ENCODE measurements around the gene CAPN1. TPM values are rescaled to one million over a fixed set of nuclear protein-coding genes. Genes with fewer than 3 reads are reported as not detected.
A peak's percentile ranks its signal among the peaks of the same experiment; 100 is the strongest.

Gene CAPN1
- total and polyA plus RNA-seq, 8 donors = 103 to 144 (median 108) TPM

- H3K4me3 ChIP-seq = no peak overlapping the region
- TF ChIP-seq, protein P1, sequence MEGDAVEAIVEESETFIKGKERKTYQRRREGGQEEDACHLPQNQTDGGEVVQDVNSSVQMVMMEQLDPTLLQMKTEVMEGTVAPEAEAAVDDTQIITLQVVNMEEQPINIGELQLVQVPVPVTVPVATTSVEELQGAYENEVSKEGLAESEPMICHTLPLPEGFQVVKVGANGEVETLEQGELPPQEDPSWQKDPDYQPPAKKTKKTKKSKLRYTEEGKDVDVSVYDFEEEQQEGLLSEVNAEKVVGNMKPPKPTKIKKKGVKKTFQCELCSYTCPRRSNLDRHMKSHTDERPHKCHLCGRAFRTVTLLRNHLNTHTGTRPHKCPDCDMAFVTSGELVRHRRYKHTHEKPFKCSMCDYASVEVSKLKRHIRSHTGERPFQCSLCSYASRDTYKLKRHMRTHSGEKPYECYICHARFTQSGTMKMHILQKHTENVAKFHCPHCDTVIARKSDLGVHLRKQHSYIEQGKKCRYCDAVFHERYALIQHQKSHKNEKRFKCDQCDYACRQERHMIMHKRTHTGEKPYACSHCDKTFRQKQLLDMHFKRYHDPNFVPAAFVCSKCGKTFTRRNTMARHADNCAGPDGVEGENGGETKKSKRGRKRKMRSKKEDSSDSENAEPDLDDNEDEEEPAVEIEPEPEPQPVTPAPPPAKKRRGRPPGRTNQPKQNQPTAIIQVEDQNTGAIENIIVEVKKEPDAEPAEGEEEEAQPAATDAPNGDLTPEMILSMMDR (IDR thresholded peaks at IDR 0.05) = no peak
- H3K27ac ChIP-seq = no peak overlapping the region
- intact Hi-C loops (cut with DNase I) = loop anchor here in 1 of 3 donors (10.0 kb wide), 1 partner anchor 319 kb away; no protein-coding TSS in a partner anchor
- no peaks in the 10 kb centered on the region for H3K4me1 ChIP-seq
- peak in 1 of 6 donors; percentile 19 for DNase-seq
- ATAC-seq = no peak
- 85 to 90% methylated on average over 23 to 24 of the region's 24 CpGs for WGBS, 2 donors
- peaks cover 0 to 12% (median 6%) of the 10 kb centered on the region in 3 donors for H3K36me3 ChIP-seq
- no peak for FAIRE-seq
- no peaks in the 10 kb centered on the region for H3K27me3 ChIP-seq
- H3K9me3 ChIP-seq = no peaks in the 10 kb centered on the region
Measured at GRCh38 chr11:65215441-65216076, 33.8 kb downstream of the CAPN1 start.

GRCh38 chr11:65216830-65217229, 35.1 kb downstream of the CAPN1 start:
- H3K9me3 ChIP-seq = no peaks in the 10 kb centered on the region
- intact Hi-C loops (cut with DNase I) = loop anchor here in 1 of 3 donors (10.0 kb wide), 1 partner anchor 318 kb away; no protein-coding TSS in a partner anchor
- H3K27ac ChIP-seq = no peak overlapping the region
- TF ChIP-seq, protein P1 (IDR thresholded peaks at IDR 0.05) = no peak
- H3K36me3 ChIP-seq = no peaks in the 10 kb centered on the region
- DNase-seq (peak in 1 of 6 donors; percentile 34), ATAC-seq (no peak), FAIRE-seq (no peak)
- H3K4me1 ChIP-seq = no peaks in the 10 kb centered on the region
- no peaks in the 10 kb centered on the region for H3K27me3 ChIP-seq
- no peak overlapping the region for H3K4me3 ChIP-seq
- 83 to 84% methylated on average over 6 of the region's 6 CpGs for WGBS, 2 donors

GRCh38 chr11:65217441-65218423, 36.0 kb downstream of the CAPN1 start:
- Histone ChIP-seq H3K4me3 (no peak overlapping the region), H3K27me3 (no peaks in the 10 kb centered on the region), H3K36me3 (no peaks in the 10 kb centered on the region), H3K4me1 (no peaks in the 10 kb centered on the region), H3K9me3 (no peaks in the 10 kb centered on the region), H3K27ac (no peak overlapping the region)
- no peak for ATAC-seq
- TF ChIP-seq, protein P1 (IDR thresholded peaks at IDR 0.05) = no peak
- intact Hi-C loops (cut with DNase I) = loop anchor here in 1 of 3 donors (10.0 kb wide), 1 partner anchor 317 kb away; no protein-coding TSS in a partner anchor
- 82 to 87% methylated on average over 19 of the region's 19 CpGs for WGBS, 2 donors
- peak in 1 of 6 donors; percentile 21 for DNase-seq
- no peak for FAIRE-seq

- H3K9me3 ChIP-seq = no peaks in the 10 kb centered on the region
- DNase-seq = no peak
- no peak overlapping the region for H3K27ac ChIP-seq
- no peaks in the 10 kb centered on the region for H3K27me3 ChIP-seq
- H3K36me3 ChIP-seq = no peaks in the 10 kb centered on the region
- no peak for FAIRE-seq
- TF ChIP-seq, protein P1 (IDR thresholded peaks at IDR 0.05) = no peak
- intact Hi-C loops (cut with DNase I) = loop anchor here in 1 of 3 donors (10.0 kb wide), 1 partner anchor 316 kb away; no protein-coding TSS in a partner anchor
- no peak overlapping the region for H3K4me3 ChIP-seq
- ATAC-seq = no peak
- 75 to 82% methylated on average over 9 of the region's 9 CpGs for whole genome bisulfite sequencing, 2 donors
- H3K4me1 ChIP-seq = no peaks in the 10 kb centered on the region
Measured at GRCh38 chr11:65218446-65218845, 36.7 kb downstream of the CAPN1 start.
